Karpas-422 (cell line): ENCODE measurements around the gene KCNJ14. TPM values are rescaled to one million over a fixed set of nuclear protein-coding genes. Genes with fewer than 3 reads are reported as not detected.
A peak's percentile ranks its signal among the peaks of the same experiment; 100 is the strongest.

Experiments used
- DNase-seq: peaks from one replicate; pipeline ENCODE4 v3.0.0-alpha.2; 2015
- H2AFZ ChIP-seq: fragments of 200-600 bp; sonication (generic); 2 replicates; pipeline ENCODE4 v1.6.1; 2014; ENCODE audit warnings: antibody characterized with exemption, low read length, mixed read lengths
- H3K27ac ChIP-seq: fragments of 200-600 bp; sonication (generic); 2 replicates; pipeline ENCODE4 v1.5.1; 2014; ENCODE audit warnings: mild to moderate bottlenecking, low read length, moderate library complexity
- H3K27me3 ChIP-seq: fragments of 200-600 bp; sonication (generic); 2 replicates; pipeline ENCODE4 v1.6.1; 2014; ENCODE audit warnings: low read length, mixed read lengths
- H3K36me3 ChIP-seq: fragments of 200-600 bp; sonication (generic); 2 replicates; pipeline ENCODE4 v1.6.1; 2014; ENCODE audit warnings: low read length, mixed read lengths; ENCODE audit not compliant: insufficient read depth
- H3K4me1 ChIP-seq: fragments of 200-600 bp; sonication (generic); 2 replicates; pipeline ENCODE4 v1.6.1; 2014; ENCODE audit warnings: mild to moderate bottlenecking, low read length, mixed read lengths
- H3K4me2 ChIP-seq: fragments of 200-600 bp; sonication (generic); 2 replicates; pipeline ENCODE4 v1.6.1; 2014; ENCODE audit warnings: low read length, low read depth, mild to moderate bottlenecking; ENCODE audit not compliant: poor library complexity, severe bottlenecking
- H3K4me3 ChIP-seq: fragments of 200-600 bp; sonication (generic); 2 replicates; pipeline ENCODE4 v1.5.1; 2014; ENCODE audit warnings: mild to moderate bottlenecking, antibody characterized with exemption, low read length, mixed read lengths
- H3K79me2 ChIP-seq: fragments of 200-600 bp; sonication (generic); 2 replicates; pipeline ENCODE4 v1.6.1; 2014; ENCODE audit warnings: mild to moderate bottlenecking, low read length, mixed read lengths
- H3K9ac ChIP-seq: fragments of 200-600 bp; sonication (generic); 2 replicates; pipeline ENCODE4 v1.6.0; 2014; ENCODE audit warnings: low read length
- H3K9me2 ChIP-seq: fragments of 200-600 bp; sonication (generic), shearing (Covaris generic); replicated peaks from 2 replicates; pipeline ENCODE4 v1.6.0; 2014; ENCODE audit warnings: mild to moderate bottlenecking, low read length, moderate library complexity; ENCODE audit not compliant: insufficient read depth
- H3K9me3 ChIP-seq: fragments of 300-700, 200-600 bp; sonication (generic); 2 replicates; pipeline ENCODE4 v1.6.1; 2014; ENCODE audit warnings: low read length, mixed read lengths
- H4K20me1 ChIP-seq: fragments of 200-600 bp; sonication (generic); 2 replicates; pipeline ENCODE4 v1.6.1; 2014; ENCODE audit warnings: mild to moderate bottlenecking, antibody characterized with exemption, low read length, low read depth; ENCODE audit not compliant: insufficient read depth
- total RNA-seq: library from RNA; depleted of rRNA; stranded (reverse); fragments of >200 nt; shearing (Covaris generic); gene quantifications from 2 replicates; pipeline ENCODE4 v1.2.3, GENCODE V29; 2014; ENCODE audit warnings: low replicate concordance

Gene KCNJ14
- total RNA-seq, 1 experiment from 2014 or later: 1.1 TPM

GRCh38 chr19:48442116-48443035 is 13.0 kb upstream of the KCNJ14 start:
- Histone ChIP-seq H3K36me3 (peaks cover 2% of the 10 kb centered on the region; the same call in 1 of the 2 replicates), H3K27ac (no peak overlapping the region), H3K9me2 (no peaks in the 10 kb centered on the region), H3K4me1 (peaks cover 22% of the 10 kb centered on the region), H4K20me1 (no peaks in the 10 kb centered on the region), H3K27me3 (no peaks in the 10 kb centered on the region), H3K9ac (no peak overlapping the region), H3K79me2 (peaks cover 14% of the 10 kb centered on the region), H3K9me3 (no peaks in the 10 kb centered on the region), H2AFZ (no peak overlapping the region), H3K4me2 (no peak overlapping the region), H3K4me3 (no peak overlapping the region)
- DNase-seq: no peak

GRCh38 chr19:48443256-48443655 is 12.1 kb upstream of the KCNJ14 start:
- H3K9me2 ChIP-seq: no peaks in the 10 kb centered on the region
- no peak overlapping the region for H3K27ac ChIP-seq
- H2AFZ ChIP-seq: no peak overlapping the region
- H3K79me2 ChIP-seq: peaks cover 23% of the 10 kb centered on the region
- H3K4me2 ChIP-seq: no peak overlapping the region
- no peaks in the 10 kb centered on the region for H3K27me3 ChIP-seq
- H3K4me1 ChIP-seq: peaks cover 26% of the 10 kb centered on the region
- no peaks in the 10 kb centered on the region for H3K9me3 ChIP-seq
- H4K20me1 ChIP-seq: no peaks in the 10 kb centered on the region
- no peak overlapping the region for H3K4me3 ChIP-seq
- no peak overlapping the region for H3K9ac ChIP-seq
- DNase-seq: no peak
- peaks cover 10% of the 10 kb centered on the region; the same call in 1 of the 2 replicates for H3K36me3 ChIP-seq

GRCh38 chr19:48443731-48444128 is 11.6 kb upstream of the KCNJ14 start:
- H4K20me1 ChIP-seq: no peaks in the 10 kb centered on the region
- DNase-seq: no peak

GRCh38 chr19:48444129-48444935 is 11.0 kb upstream of the KCNJ14 start:
- no peak for DNase-seq
- H3K9ac ChIP-seq: peak overlapping the region; percentile 85
- peak overlapping the region; percentile 77 for H3K27ac ChIP-seq
- peak overlapping the region; percentile 79; the same call in 1 of the 2 replicates for H2AFZ ChIP-seq
- H3K4me2 ChIP-seq: peak overlapping the region; percentile 70
- peaks cover 16% of the 10 kb centered on the region; the same call in 1 of the 2 replicates for H3K36me3 ChIP-seq
- H3K27me3 ChIP-seq: no peaks in the 10 kb centered on the region
- peak overlapping the region; percentile 90 for H3K4me3 ChIP-seq
- no peaks in the 10 kb centered on the region for H3K9me2 ChIP-seq
- no peaks in the 10 kb centered on the region for H4K20me1 ChIP-seq
- peaks cover 26% of the 10 kb centered on the region for H3K4me1 ChIP-seq
- H3K9me3 ChIP-seq: no peaks in the 10 kb centered on the region
- peaks cover 29% of the 10 kb centered on the region for H3K79me2 ChIP-seq

More at GRCh38 chr19:48443731-48444128, 11.6 kb upstream of the KCNJ14 start:
- Histone ChIP-seq H3K79me2 (peaks cover 28% of the 10 kb centered on the region), H2AFZ (no peak overlapping the region), H3K27ac (no peak overlapping the region), H3K4me3 (no peak overlapping the region), H3K36me3 (peaks cover 15% of the 10 kb centered on the region; the same call in 1 of the 2 replicates), H3K9me2 (no peaks in the 10 kb centered on the region), H3K9ac (no peak overlapping the region), H3K9me3 (no peaks in the 10 kb centered on the region), H3K4me2 (no peak overlapping the region), H3K4me1 (peaks cover 26% of the 10 kb centered on the region), H3K27me3 (no peaks in the 10 kb centered on the region)

- DNase-seq: no peak
- no peaks in the 10 kb centered on the region for H4K20me1 ChIP-seq
- H3K4me2 ChIP-seq: peak overlapping the region; percentile 70
- peak overlapping the region; percentile 79; the same call in 1 of the 2 replicates for H2AFZ ChIP-seq
- H3K4me1 ChIP-seq: peaks cover 26% of the 10 kb centered on the region
- no peaks in the 10 kb centered on the region for H3K9me3 ChIP-seq
- H3K4me3 ChIP-seq: peak overlapping the region; percentile 90
- H3K36me3 ChIP-seq: peaks cover 16% of the 10 kb centered on the region; the same call in 1 of the 2 replicates
- peak overlapping the region; percentile 77 for H3K27ac ChIP-seq
- H3K9ac ChIP-seq: peak overlapping the region; percentile 85
- no peaks in the 10 kb centered on the region for H3K27me3 ChIP-seq
- no peaks in the 10 kb centered on the region for H3K9me2 ChIP-seq
- peaks cover 29% of the 10 kb centered on the region for H3K79me2 ChIP-seq
Observed at GRCh38 chr19:48444936-48445200, 10.5 kb upstream of the KCNJ14 start.

- Histone ChIP-seq H3K4me3 (peak overlapping the region; percentile 90), H3K4me2 (peak overlapping the region; percentile 70), H3K9me2 (no peaks in the 10 kb centered on the region), H4K20me1 (no peaks in the 10 kb centered on the region), H3K27me3 (no peaks in the 10 kb centered on the region), H3K36me3 (peaks cover 16% of the 10 kb centered on the region; the same call in 1 of the 2 replicates), H3K9me3 (no peaks in the 10 kb centered on the region), H3K27ac (peak overlapping the region; percentile 77), H3K4me1 (peaks cover 26% of the 10 kb centered on the region), H2AFZ (peak overlapping the region; percentile 79), H3K79me2 (peaks cover 29% of the 10 kb centered on the region), H3K9ac (peak overlapping the region; percentile 85)
- DNase-seq: peak; percentile 81
Observed at GRCh38 chr19:48445256-48445605, 10.1 kb upstream of the KCNJ14 start.

- H3K79me2 ChIP-seq: peaks cover 29% of the 10 kb centered on the region
- peaks cover 16% of the 10 kb centered on the region; the same call in 1 of the 2 replicates for H3K36me3 ChIP-seq
- H3K4me3 ChIP-seq: peak within 1 kb of the TSS; percentile 90
- no peaks in the 10 kb centered on the region for H3K27me3 ChIP-seq
- H3K4me2 ChIP-seq: peak within 1 kb of the TSS; percentile 70
- peak; percentile 99 for DNase-seq
- H3K4me1 ChIP-seq: peaks cover 26% of the 10 kb centered on the region
- no peaks in the 10 kb centered on the region for H3K9me2 ChIP-seq
- H2AFZ ChIP-seq: peak within 1 kb of the TSS; percentile 79
- H4K20me1 ChIP-seq: no peaks in the 10 kb centered on the region
- peak within 1 kb of the TSS; percentile 85 for H3K9ac ChIP-seq
- H3K27ac ChIP-seq: peak within 1 kb of the TSS; percentile 77
- H3K9me3 ChIP-seq: no peaks in the 10 kb centered on the region
Observed at GRCh38 chr19:48445606-48446481, 9.5 kb upstream of the KCNJ14 start, which contains the start of gene GRWD1. GRWD1 (plus strand) TSS chr19:48445983; CDS start chr19:48446006, 23 bp downstream.
